Measurements from ENCODE around the gene LYPLA2.
A peak's percentile ranks its signal among the peaks of the same experiment; 100 is the strongest.
"Not testable (repeated sequence)": the region's sequence is repeated elsewhere in the genome, so short reads cannot be mapped to it uniquely, and the experiment has no call there.

LYPLA2 gene

DNA sequence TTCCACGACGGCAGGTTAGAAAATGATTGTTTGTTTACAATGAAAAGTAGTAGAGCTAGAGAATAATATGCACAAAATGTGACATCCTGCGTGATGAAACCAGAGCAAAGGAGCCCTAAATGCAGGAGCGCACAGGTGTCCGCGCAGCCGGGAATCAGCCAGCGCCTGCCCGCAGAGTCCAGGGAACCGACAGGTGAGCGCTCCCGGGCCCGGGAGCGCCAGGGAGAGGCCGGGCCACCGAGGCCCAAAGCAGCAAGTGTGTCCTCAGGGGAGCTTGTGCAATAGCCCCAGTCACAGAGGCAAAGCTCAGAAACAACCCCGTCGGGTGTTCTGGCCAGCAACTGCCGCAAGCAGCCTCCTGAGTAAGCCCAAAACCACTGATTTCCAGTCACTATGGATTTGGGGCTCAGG, 10.4 kb downstream of the LYPLA2 start:
- no peak for DNase-seq

DNA sequence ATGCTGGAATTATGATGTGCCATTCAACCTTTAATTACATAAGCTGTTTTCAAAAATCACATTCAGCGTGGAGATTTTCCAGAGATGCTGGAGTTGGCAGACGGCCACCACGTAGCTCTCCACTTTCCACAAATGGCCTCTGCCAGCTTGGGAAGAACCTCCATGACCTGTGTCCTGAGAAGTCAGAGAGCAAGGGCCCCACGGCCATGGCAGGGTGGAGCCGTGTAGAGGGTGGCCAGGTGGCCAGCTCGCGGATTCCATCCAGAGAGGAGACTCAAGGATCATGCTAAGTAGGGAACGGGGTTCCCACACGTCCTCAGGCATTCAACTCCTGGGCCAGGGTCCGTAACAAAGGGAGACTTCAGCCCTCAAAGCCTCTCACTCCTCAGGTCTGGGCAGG, 10.9 kb downstream of the LYPLA2 start:
- no peak for DNase-seq

DNA sequence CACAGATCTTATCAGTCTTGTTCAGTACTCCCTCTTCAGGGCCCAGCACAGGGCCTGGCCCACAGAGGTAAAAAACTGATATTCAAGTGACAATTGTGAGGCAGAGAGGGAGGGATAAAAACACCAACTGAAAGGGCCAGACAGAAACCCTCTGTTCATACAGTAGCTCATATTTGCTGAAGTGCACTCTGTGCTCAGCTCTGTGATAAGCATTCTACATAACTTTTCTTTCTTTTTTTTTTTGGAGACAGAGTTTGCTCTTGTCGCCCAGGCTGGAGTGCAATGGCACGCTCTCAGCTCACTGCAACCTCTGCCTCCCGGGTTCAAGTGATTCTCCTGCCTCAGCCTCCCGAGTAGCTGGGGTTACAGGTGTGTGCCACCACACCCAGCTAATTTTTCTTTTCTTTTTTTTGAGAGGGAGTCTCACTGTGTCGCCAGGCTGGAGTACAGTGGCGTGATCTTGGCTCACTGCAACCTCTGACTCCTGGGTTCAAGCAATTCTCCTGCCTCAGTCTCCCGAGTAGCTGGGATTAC, 11.9 kb downstream of the LYPLA2 start:
- not testable (repeated sequence) for DNase-seq

DNA sequence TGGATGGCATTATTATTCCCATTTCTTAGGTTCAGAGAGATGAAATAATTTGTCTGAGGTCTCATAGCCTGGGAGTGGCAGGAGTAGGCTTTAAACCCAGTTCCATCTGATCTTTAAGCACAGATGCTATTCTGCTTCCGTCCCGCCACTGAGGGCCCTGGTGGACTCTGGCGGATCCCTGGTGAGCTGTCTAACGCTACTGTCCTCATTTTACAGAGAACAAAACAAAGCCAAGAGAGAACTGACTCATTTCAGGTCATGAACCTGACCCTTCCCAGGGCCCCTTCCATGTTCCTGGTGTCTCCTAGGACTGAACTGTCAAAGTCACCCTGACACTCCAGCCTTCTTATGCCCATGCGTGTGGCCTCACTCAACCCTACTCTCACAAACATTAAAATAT, 12.7 kb downstream of the LYPLA2 start:
- no peak for DNase-seq

DNA sequence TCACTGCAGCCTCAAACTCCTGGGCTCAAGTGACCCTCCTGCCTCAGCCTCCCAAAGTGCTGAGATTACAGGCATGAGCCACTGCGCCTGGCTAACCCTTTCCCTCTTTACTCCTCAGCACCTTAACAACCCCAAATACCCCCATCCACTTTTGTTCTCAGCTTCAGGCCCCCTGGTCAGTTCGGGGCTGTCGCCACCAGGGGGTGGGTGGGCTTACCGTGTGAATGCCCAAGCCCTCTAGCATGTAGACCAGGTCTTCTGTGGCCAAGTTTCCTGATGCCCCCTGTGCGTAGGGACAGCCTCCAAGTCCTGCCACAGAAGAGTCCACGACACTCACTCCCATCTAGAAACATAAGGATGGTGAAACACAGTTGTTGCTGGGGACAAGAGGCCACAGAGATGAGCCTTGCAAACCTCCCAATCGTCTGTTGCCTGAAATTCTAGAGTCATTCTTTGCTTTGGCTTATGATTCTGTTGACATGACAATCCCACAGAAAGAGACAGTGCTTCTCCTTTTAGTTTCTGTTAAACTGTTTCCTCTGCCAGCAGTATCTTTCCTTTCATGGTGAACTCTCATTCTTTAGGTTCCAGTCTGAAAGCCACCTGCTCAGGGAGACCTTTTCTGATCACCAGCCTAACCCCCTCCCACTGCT, 13.4 kb downstream of the LYPLA2 start:
- no peak for DNase-seq

DNA sequence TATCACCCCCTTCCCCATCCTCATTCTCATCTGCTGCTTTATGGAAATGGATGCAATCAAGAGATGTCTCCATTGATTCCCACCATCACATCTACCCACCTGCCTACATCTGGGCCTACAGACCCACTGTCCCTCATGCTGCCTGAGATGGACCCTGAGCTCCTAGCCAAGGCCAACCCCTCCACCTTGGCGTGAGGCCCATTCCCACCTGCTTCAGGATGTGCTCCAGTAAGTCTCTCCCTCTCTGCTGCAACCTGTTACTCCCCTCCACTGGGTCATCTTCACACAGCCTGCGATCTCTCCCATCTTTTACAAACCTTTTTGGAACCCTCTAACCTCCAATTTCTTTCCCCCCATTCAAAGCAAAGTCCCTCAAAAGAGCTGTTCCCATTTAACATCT, 14.1 kb downstream of the LYPLA2 start:
- no peak for DNase-seq

DNA sequence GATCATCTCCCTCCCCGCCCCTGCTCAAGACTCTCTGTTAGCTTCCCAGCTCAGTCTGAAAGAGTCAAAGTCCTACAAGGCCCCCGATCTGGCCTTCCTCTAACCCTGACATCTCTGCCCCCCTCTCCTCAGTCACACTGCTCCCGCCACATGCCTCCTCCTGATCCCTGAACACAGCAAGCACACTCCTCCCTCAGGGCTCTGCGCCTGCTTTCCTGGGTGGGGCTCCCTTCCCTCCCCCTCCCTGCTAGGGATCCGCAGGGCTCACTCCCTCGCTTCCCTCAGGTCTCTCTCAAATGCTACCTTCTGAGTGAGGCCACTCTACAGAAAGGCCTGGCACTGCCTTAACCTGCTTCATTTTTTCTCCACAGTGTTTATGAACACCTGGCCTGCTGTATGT, 15.3 kb downstream of the LYPLA2 start:
- no peak for DNase-seq

DNA sequence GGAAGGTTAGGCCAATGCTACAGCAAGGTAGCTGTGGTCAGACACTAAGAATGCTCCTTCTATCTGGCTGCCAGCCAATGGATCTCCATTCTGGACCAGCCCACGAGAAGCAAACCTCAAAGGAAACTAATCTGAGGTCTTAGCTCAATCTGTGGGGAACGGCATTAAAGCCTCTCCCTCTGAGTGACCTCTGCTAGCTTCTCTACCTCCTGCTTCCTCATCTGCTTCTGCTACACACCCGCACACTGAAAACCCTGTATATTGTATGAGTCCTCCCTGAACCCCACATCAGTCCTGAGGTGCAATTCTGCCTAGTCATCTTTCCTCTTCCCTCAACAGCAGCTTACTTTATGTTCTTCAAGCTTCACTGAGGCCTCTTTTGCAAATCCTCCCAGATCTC, 16.5 kb downstream of the LYPLA2 start:
- DNase-seq, result no peak

DNA sequence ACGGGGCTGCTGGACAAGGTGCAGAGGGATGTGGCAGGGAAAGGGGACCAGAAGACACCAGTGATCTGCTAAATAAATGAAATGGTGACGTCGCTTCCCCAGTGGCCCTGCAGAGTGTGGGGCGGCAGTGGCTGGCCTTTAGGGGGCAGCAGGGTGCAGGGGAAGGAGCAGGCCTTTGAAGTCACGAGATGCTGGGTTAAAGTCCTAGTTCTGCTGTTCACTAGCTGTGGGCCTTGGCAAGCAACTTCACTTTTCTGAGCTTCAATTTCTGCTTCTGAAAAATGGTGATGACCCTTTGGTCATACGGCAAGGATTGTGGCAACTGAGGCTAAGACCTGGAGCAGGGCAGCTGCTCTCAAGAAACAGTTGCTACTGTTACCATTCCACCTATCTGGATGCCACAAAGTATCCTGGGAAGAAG, 18.8 kb downstream of the LYPLA2 start:
- DNase-seq, result peak; percentile 75

DNA sequence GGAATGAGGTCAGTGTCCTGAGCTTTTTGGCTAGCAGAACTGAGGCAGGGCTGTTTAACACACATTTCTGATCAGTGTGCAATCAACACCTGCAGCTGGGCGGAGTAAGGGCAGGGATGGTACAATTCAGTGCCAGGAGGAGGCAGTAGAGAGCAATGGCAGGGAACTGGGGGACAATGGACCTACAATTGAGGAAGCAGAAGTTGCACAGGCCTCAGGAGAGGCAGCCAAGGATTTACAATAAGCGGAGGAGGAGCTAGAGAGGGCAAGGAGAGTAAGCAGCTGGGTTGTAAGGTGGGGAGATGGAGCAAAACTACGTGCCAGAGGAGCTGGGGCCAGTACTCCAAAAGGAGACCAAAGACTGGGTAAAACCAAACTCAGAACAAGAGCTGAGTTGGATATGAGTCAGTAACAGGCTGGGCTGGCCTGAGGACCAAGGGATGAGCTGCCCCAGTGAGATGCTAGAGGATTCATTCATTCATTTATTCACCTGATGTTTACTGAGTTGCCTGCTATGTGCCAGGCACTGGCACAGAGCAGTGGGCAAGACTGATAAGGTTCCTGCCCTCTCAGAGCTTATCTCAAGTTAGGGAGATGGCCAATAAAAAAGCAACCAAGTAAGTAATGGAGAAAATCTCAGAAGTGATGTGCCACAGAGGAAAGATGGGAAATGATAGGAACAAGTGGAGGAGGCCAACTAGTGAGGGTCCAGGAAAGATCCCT, 20.0 kb downstream of the LYPLA2 start:
- DNase-seq, result no peak

DNA sequence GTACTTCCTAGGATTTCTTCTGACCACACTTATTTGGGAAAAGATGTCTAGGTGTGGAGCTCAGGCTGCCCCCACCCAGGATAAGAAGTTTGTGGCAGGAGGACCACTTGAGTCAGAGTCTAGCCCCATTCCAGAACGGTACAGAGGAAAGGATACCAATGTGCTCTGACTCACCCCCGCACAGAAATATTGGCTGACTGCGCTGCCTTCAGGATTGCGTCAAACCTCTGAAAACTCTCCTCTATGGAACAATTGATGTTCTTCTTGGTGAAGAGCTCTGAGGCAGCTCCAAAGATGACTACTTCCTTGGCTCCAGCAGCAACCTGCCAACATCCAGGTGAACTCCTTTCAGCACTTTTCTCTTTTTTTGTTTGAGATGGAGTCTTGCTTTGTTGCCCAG, 23.1 kb downstream of the LYPLA2 start:
- no peak for DNase-seq

DNA sequence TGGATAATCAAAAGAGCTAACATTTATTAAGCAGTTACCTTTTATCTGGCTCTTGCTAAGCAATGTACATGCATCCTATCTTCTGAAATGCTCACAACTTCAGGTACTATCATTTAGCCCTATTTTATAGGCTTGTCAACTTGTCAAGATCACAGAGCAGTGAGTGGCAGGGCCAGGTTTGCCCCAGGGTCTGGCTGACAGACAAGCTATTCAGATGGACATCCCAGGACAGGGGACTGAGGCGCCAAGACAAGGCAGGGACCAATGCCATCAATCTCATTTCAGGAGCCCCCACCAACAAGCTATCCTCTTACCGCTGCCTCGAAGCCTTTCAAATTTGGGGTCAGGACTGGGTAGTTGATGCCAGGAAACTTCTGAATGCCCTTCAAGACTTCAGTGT, 25.4 kb downstream of the LYPLA2 start:
- no peak for DNase-seq

DNA sequence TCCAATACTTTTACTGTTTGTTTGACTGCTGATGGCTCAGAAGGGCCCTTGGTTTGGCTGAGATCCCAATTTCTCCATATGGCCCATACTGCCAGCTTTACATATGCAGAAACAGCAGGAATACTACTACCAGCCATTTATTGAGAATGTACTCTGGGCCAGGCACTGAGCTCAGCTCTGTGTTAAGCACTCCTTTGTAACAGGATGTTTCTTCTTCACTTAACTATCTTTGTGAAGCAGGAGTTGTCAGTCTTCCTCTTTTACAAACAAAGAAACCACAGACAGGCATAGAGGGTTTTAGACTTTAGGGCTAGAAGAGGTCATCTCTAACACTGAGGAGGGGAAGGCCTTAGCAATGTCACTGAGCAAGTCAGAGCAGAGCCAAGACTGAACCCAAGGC, 26.0 kb downstream of the LYPLA2 start:
- no peak for DNase-seq

DNA sequence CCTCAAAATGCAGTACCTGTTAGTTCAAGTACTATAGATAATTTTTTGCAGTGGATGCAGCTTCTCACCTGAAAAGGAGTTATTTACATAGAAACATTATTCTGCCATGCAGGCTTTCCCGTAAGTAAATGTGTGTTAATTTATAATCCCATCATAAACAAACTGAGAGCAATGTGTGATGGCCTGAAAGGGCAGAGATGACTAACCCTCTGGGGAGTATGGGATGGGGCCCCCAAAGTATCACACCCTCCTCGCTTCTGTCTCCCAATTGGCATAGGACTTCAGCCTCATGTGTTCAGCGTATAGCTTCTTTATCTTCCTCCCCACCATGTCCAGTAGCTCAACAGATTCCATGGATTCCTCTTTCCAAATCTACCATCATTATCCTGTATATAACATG, 26.7 kb downstream of the LYPLA2 start:
- DNase-seq, result no peak

DNA sequence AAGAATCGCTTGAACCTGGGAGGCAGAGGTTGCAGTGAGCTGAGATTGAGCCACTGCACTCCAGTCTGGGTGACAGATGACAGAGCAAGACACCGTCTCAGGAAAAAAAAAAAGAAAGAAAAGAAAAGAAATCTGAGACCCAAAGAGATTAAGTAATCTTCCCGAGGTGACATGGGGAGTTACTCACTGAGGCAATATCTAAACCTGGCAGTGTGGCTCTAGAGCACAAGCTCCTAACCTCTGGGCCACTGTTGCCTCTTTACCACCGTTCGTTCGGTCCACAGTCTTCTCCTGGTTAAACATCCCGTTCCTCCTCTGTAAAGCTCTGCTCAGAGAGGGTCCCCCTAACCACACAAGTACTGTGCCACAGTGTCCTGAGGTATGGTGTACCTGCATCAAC, 32.8 kb downstream of the LYPLA2 start:
- DNase-seq, result no peak

DNA sequence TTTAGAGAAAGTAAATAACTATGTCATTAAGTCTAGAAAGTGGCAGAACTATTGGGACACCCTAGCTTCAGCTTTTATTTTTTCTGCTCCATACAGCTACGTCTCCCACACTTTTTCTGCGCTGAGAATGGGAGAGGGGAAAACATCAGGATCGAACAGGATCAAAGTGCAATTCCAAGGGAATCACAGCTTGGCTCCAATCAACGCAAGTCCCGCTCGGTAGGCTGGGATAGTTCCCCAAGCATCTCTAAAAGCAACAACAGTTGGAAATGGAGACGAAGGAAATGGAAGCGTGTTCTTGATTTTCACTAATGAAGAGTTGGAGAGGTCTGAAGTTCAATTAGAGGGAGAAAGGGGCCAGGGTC, 33.7 kb downstream of the LYPLA2 start:
- no peak for DNase-seq

DNA sequence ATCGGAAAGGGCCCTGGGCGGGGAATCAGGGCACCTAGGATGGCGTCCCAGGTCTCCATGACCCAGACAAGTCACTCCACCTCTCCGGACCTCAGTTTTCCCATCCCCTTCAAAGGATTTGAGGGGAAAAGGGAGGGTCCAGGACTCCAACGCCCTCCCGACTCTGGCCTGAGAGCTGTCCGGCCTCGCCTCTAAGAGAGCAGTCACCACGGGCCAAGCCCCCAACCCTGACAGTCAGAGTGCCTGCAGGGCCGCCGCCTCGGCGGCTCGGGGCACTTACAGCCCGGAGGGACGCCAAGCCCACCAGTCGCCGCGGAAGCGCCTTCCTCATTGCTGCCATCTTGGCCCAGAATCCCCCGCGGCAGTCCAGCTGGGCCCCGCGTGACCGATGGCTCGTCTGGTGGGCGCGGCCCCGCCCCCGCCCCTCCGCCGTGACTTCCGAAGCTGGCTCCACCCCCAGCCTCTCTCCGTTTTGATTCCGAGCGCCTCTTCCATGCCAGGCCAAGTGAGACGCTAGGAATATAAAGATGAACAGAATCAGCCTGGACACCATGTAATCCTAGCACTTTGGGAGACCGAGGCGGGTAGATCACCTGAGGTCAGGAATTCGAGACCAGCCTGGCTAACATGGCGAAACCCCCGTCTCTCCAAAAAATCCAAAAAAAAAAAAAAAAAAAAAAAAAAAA, 34.3 kb downstream of the LYPLA2 start, which contains the start of gene HMGCL:
HMGCL (minus strand) TSS at position 354 of the 686 bp plus-strand sequence; CDS start at position 340, 14 bp downstream.
- peak; percentile 82 for DNase-seq

DNA sequence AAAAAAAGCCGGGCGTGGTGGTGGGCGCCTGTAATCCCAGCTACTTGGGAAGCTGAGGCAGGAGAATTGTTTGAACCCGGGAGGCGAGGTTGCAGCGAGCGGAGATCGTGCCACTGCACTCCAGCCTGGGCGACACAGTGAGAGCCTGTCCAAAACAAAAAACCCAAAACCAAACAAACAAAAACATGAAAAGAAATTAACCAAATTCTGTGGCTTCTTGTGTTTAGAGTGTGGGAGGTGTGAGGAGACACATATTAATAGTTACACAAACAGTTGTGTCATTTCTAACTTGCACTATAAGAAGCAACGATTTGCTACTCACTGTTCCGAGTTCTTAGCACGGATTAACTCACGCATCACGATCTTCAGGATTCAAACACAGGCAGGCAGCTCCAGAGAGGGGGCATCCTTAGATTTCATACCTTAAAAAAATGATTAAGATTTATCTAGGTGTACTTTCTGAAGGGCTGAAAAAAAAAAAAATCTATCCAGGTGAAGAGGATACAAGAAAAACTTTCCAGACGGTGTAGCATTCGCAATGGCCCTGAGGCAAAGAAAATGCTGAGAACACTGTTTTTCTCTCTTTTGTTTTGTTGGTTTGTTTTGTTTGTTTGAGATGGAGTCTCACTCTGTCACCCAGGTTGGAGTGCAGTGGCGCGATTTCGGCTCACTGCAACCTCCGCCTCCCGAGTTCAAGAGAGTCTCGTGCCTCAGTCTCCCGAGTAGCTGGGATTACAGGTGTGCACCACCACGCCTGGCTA, 35.0 kb downstream of the LYPLA2 start:
- DNase-seq, result no peak

DNA sequence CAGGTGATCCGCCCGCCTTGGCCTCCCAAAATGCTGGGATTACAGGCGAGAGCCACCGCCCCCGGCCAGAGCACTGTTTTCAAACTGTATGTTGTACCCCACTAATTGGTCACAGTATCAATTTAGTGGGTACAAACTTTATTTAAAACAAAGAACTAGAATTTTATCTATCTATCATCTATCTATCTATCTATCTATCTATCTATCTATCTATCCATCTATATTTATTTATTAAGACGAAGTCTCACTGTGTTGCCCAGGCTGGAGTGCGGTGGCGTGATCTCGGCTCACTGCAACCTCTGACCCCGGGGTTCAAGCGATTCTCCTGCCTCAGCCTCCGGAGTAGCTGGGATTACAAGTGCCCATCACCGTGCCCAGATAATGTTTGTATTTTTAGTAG, 35.6 kb downstream of the LYPLA2 start:
- not testable (repeated sequence) for DNase-seq

DNA sequence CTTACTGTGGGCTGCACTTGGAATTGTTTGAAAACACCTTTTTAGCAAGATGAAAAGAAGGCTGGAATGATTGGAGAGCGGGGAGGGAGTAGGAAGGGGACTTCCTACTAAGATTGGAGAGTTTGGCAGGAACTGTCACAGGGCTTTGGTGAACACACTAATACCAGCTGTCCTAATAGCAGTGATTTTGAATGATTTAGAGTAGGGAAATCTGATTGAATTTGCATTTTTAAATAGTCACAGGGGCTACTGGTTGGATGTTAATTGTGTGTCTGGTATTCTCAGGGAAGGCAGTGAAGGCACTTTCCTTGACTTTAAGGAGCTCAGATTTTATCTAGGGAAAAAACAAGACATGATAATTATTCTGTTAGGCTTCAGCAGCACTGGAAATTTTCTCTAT, 36.8 kb downstream of the LYPLA2 start:
- no peak for DNase-seq

DNA sequence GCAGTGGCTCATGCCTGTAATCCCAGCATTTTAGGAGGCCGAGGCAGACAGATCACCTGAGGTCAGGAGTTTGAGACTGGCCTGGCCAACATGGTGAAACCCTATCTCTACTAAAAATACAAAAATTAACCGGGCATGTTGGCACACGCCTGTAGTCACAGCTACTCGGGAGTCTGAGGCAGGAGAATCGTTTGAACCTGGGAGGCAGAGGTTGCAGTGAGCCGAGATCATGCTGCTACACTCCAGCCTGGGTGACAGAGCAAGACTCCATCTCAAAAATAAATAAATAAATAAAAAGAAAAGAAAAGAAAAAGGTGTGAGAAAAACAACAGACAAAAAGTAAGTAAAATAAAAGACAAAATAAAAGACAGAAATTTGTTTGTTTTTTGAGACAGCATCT, 43.2 kb downstream of the LYPLA2 start:
- DNase-seq, result not testable (repeated sequence)

DNA sequence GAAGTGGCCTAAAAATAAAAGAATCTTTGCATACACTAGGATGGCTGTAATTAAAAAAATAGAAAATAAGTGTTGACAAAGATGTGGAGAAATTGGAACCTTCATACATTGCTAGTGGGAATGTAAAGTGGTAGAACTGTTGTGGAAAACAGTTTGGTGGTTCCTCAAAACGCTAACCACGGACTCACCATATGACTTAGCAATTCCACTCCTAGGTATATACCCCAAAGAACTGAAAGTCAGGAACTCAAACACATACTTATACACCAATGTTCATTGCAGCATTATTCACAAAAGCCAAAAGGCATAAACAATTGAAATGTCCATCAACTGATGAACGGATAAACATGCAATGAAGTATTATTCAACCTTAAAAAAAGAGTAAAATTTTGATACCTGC, 45.1 kb downstream of the LYPLA2 start:
- DNase-seq, result no peak

DNA sequence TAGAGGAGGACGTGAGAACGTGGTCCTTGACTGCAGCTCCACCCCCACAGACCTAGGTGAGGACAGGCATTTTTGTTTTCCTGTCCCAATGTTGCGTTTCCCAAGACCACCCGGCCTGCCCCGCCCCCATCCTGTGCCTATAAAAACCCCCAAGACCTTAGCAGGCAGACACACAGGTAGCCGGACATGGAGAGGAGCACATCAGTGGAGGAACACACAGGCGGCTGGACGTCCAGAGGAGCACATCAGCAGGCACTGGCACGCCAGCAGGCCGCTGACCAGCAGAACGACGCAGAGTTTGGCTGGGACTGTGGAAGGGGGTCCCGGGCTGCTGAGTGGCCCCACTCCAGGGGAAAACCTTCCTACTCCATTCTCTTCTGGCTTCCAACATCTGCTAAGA, 47.0 kb downstream of the LYPLA2 start:
- DNase-seq, result no peak

Data from activated T-cell treated with anti-CD3 and anti-CD28 coated beads for 4 hours (primary cell).